Osteoblast (primary cell): ENCODE results near the gene ANXA8. TPM values are rescaled to one million over a fixed set of nuclear protein-coding genes. Genes with fewer than 3 reads are reported as not detected.

Experiments used
- DNase-seq: peaks from one replicate; pipeline ENCODE4 v3.0.0; 2011; ENCODE audit warnings: low spot score, mixed read lengths; ENCODE audit not compliant: insufficient read length; ENCODE audit errors: missing footprints
- H2AFZ ChIP-seq: 2 replicates; pipeline ENCODE4 v1.6.0; 2011; ENCODE audit warnings: mild to moderate bottlenecking, low read length
- H3K27ac ChIP-seq: 2 replicates; pipeline ENCODE4 v1.5.1; 2011; ENCODE audit warnings: mild to moderate bottlenecking, low read depth, low read length, moderate library complexity
- H3K27me3 ChIP-seq: 2 replicates; pipeline ENCODE4 v1.6.0; 2012; ENCODE audit warnings: mild to moderate bottlenecking, control low read depth, inconsistent platforms, low read length, moderate library complexity; ENCODE audit not compliant: insufficient read depth
- H3K36me3 ChIP-seq: 2 replicates; pipeline ENCODE4 v1.5.1; 2011; ENCODE audit warnings: mild to moderate bottlenecking, low read length, control low read depth, moderate library complexity; ENCODE audit not compliant: insufficient read depth
- H3K4me1 ChIP-seq: 2 replicates; pipeline ENCODE4 v1.5.1; 2011; ENCODE audit warnings: mild to moderate bottlenecking, low read length, control low read depth, moderate library complexity; ENCODE audit not compliant: insufficient read depth
- H3K4me2 ChIP-seq: 2 replicates; pipeline ENCODE4 v1.6.0; 2011; ENCODE audit warnings: mild to moderate bottlenecking, low read length; ENCODE audit not compliant: insufficient read depth
- H3K4me3 ChIP-seq: fragments of 200-600 bp; sonication (generic); 3 replicates; pipeline ENCODE4 v1.5.1; 2012; ENCODE audit warnings: mild to moderate bottlenecking, low read length, inconsistent platforms; ENCODE audit not compliant: insufficient read depth
- H3K79me2 ChIP-seq: 2 replicates; pipeline ENCODE4 v1.6.0; 2012; ENCODE audit warnings: mild to moderate bottlenecking, low read length, control low read depth, inconsistent platforms; ENCODE audit not compliant: insufficient read depth
- H3K9me3 ChIP-seq: 2 replicates; pipeline ENCODE4 v1.5.1; 2011; ENCODE audit warnings: low read depth, low read length, control low read depth
- H4K20me1 ChIP-seq: 2 replicates; pipeline ENCODE4 v1.6.0; 2012; ENCODE audit warnings: mild to moderate bottlenecking, low read length, control low read depth; ENCODE audit not compliant: insufficient read depth
- CTCF ChIP-seq: IDR thresholded peaks from 2 replicates; pipeline ENCODE4 v1.5.1; 2011; ENCODE audit warnings: mild to moderate bottlenecking, low read depth, low read length, moderate library complexity; ENCODE audit errors: extremely low read depth
- total RNA-seq: library from RNA; depleted of rRNA; stranded (reverse); fragments of >200 nt; gene quantifications from 2 replicates; pipeline ENCODE4 v1.2.3, GENCODE V29; 2012

ANXA8 gene
- total RNA-seq, 1 donor: 0.72 TPM

GRCh38 chr10:47438857-47439474 is 44.9 kb downstream of the ANXA8 start:
- Histone ChIP-seq H2AFZ (no peak overlapping the region), H3K4me1 (no peaks in the 10 kb centered on the region)
- TF ChIP-seq CTCF: peak; percentile 69

GRCh38 chr10:47435081-47435480 is 48.8 kb downstream of the ANXA8 start:
- H3K27me3 ChIP-seq: peaks cover 29% of the 10 kb centered on the region
- H3K79me2 ChIP-seq: no peaks in the 10 kb centered on the region

More at GRCh38 chr10:47438857-47439474, 44.9 kb downstream of the ANXA8 start:
- Histone ChIP-seq H3K36me3 (no peaks in the 10 kb centered on the region), H3K27ac (no peak overlapping the region), H4K20me1 (no peaks in the 10 kb centered on the region), H3K79me2 (no peaks in the 10 kb centered on the region), H3K27me3 (peaks cover 27% of the 10 kb centered on the region), H3K4me2 (no peak overlapping the region), H3K4me3 (no peak overlapping the region), H3K9me3 (no peaks in the 10 kb centered on the region)
- DNase-seq: peak; percentile 88

GRCh38 chr10:47425813-47426419 is 58.0 kb downstream of the ANXA8 start:
- DNase-seq: no peak
- no peak for TF ChIP-seq CTCF
- H3K4me1 ChIP-seq: peaks cover 8% of the 10 kb centered on the region
- no peak overlapping the region for H3K27ac ChIP-seq
- no peak overlapping the region for H3K4me3 ChIP-seq
- H3K4me2 ChIP-seq: no peak overlapping the region
- no peaks in the 10 kb centered on the region for H3K36me3 ChIP-seq
- H2AFZ ChIP-seq: no peak overlapping the region
- no peaks in the 10 kb centered on the region for H3K79me2 ChIP-seq
- no peaks in the 10 kb centered on the region for H3K9me3 ChIP-seq
- H3K27me3 ChIP-seq: peaks cover 5% of the 10 kb centered on the region
- no peaks in the 10 kb centered on the region for H4K20me1 ChIP-seq

More at GRCh38 chr10:47435081-47435480, 48.8 kb downstream of the ANXA8 start:
- Histone ChIP-seq H3K4me3 (no peak overlapping the region), H3K27ac (no peak overlapping the region), H3K4me2 (no peak overlapping the region), H3K36me3 (no peaks in the 10 kb centered on the region), H4K20me1 (no peaks in the 10 kb centered on the region), H2AFZ (no peak overlapping the region), H3K4me1 (no peaks in the 10 kb centered on the region), H3K9me3 (no peaks in the 10 kb centered on the region)
- no peak for TF ChIP-seq CTCF
- DNase-seq: no peak

GRCh38 chr10:47424231-47424630 is 59.7 kb downstream of the ANXA8 start:
- H3K4me2 ChIP-seq: no peak overlapping the region
- no peaks in the 10 kb centered on the region for H3K9me3 ChIP-seq
- no peaks in the 10 kb centered on the region for H3K36me3 ChIP-seq
- H3K27ac ChIP-seq: no peak overlapping the region
- no peak overlapping the region for H2AFZ ChIP-seq
- no peak for DNase-seq
- H3K4me3 ChIP-seq: no peak overlapping the region
- H3K79me2 ChIP-seq: no peaks in the 10 kb centered on the region
- no peaks in the 10 kb centered on the region for H4K20me1 ChIP-seq
- peaks cover 11% of the 10 kb centered on the region for H3K4me1 ChIP-seq
- no peaks in the 10 kb centered on the region for H3K27me3 ChIP-seq
- no peak for TF ChIP-seq CTCF
